ENCODE data around the gene PDZRN3. TPM values are rescaled to one million over a fixed set of nuclear protein-coding genes. Genes with fewer than 3 reads are reported as not detected.

PDZRN3 gene
- total and polyA plus RNA-seq, 2 donors (not counting 1 experiment from before 2014, with no cell fraction given) = 14.6 to 56.3 TPM

GRCh38 chr3:73448761-73449301, 175.9 kb downstream of the PDZRN3 start:
- H4K20me1 ChIP-seq (ENCODE audit: control insufficient read depth, extremely low read depth, insufficient read depth, low read length) = no peaks in the 10 kb centered on the region

DNA sequence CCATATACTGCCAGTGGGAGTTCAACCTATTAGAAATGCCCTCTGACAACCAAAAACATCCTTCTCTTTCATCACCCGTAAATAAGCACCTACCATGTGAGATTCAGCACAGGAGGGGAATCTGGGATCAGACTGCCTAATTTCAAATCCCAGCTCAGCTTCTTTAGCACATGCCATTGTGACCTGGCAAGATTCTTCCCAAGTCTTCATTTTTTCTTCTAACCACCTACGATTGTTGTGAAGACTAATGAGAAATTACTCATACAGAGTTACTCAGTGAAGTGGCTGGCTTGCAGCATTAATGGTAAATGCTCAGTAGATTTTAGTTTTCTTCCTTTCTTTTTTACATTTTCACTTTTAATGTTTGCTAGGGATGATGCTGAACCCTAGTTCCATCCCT, 176.7 kb downstream of the PDZRN3 start:
- no peaks in the 10 kb centered on the region for H3K9me3 ChIP-seq (ENCODE audit: control insufficient read depth, insufficient read depth, low read depth, low read length)
- no peaks in the 10 kb centered on the region for H4K20me1 ChIP-seq (ENCODE audit: control insufficient read depth, extremely low read depth, insufficient read depth, low read length)
- no peaks in the 10 kb centered on the region for H3K36me3 ChIP-seq (ENCODE audit: control insufficient read depth, insufficient read depth, low read length)
- TF ChIP-seq, protein P1, sequence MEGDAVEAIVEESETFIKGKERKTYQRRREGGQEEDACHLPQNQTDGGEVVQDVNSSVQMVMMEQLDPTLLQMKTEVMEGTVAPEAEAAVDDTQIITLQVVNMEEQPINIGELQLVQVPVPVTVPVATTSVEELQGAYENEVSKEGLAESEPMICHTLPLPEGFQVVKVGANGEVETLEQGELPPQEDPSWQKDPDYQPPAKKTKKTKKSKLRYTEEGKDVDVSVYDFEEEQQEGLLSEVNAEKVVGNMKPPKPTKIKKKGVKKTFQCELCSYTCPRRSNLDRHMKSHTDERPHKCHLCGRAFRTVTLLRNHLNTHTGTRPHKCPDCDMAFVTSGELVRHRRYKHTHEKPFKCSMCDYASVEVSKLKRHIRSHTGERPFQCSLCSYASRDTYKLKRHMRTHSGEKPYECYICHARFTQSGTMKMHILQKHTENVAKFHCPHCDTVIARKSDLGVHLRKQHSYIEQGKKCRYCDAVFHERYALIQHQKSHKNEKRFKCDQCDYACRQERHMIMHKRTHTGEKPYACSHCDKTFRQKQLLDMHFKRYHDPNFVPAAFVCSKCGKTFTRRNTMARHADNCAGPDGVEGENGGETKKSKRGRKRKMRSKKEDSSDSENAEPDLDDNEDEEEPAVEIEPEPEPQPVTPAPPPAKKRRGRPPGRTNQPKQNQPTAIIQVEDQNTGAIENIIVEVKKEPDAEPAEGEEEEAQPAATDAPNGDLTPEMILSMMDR (conservative IDR thresholded peaks at IDR 0.05 in 1 of 2, IDR thresholded peaks at IDR 0.05 in 1 of 2; ENCODE audit: low read depth in 1 of 2, low read length in 2 of 2) = no peak
- no peak for TF ChIP-seq EZH2 (IDR thresholded peaks at IDR 0.05; ENCODE audit: low read length, missing control alignments)
- no peak overlapping the region for H3K9ac ChIP-seq (ENCODE audit: insufficient read depth, low read length)
- no peak overlapping the region for H3K4me2 ChIP-seq (ENCODE audit: extremely low read depth, insufficient read depth, low read length)
- H3K27ac ChIP-seq (ENCODE audit: insufficient read depth, low read length) = no peak overlapping the region
- DNase-seq (ENCODE audit: low read depth in 2 of 2) = peak in 1 of 2 donors; percentile 59
- no peaks in the 10 kb centered on the region for H3K27me3 ChIP-seq (ENCODE audit: control insufficient read depth, insufficient read depth, low read length)
- no peaks in the 10 kb centered on the region for H3K4me1 ChIP-seq (ENCODE audit: control insufficient read depth, extremely low read depth, insufficient read depth, low read length)
- no peak overlapping the region for H2AFZ ChIP-seq (ENCODE audit: low read length)
- H3K79me2 ChIP-seq (ENCODE audit: control insufficient read depth, insufficient read depth, low read length) = no peaks in the 10 kb centered on the region
- H3K4me3 ChIP-seq (replicated peaks in 1 of 4; ENCODE audit: control extremely low read depth in 1 of 4, insufficient read depth in 1 of 4, low read depth in 3 of 4, low read length in 4 of 4) = no peak overlapping the region

More at GRCh38 chr3:73448761-73449301, 175.9 kb downstream of the PDZRN3 start:
- Histone ChIP-seq H3K9ac (ENCODE audit: insufficient read depth, low read length) (no peak overlapping the region), H3K36me3 (ENCODE audit: control insufficient read depth, insufficient read depth, low read length) (no peaks in the 10 kb centered on the region), H3K27ac (ENCODE audit: insufficient read depth, low read length) (no peak overlapping the region), H3K79me2 (ENCODE audit: control insufficient read depth, insufficient read depth, low read length) (no peaks in the 10 kb centered on the region), H3K4me3 (replicated peaks in 1 of 4; ENCODE audit: control extremely low read depth in 1 of 4, insufficient read depth in 1 of 4, low read depth in 3 of 4, low read length in 4 of 4) (no peak overlapping the region), H3K27me3 (ENCODE audit: control insufficient read depth, insufficient read depth, low read length) (no peaks in the 10 kb centered on the region), H2AFZ (ENCODE audit: low read length) (no peak overlapping the region), H3K9me3 (ENCODE audit: control insufficient read depth, insufficient read depth, low read depth, low read length) (no peaks in the 10 kb centered on the region), H3K4me2 (ENCODE audit: extremely low read depth, insufficient read depth, low read length) (no peak overlapping the region), H3K4me1 (ENCODE audit: control insufficient read depth, extremely low read depth, insufficient read depth, low read length) (no peaks in the 10 kb centered on the region)
- TF ChIP-seq EZH2 (IDR thresholded peaks at IDR 0.05; ENCODE audit: low read length, missing control alignments) = no peak
- TF ChIP-seq, protein P1 (conservative IDR thresholded peaks at IDR 0.05 in 1 of 2, IDR thresholded peaks at IDR 0.05 in 1 of 2; ENCODE audit: low read depth in 1 of 2, low read length in 2 of 2) = no peak
- no peak for DNase-seq (ENCODE audit: low read depth in 2 of 2)

- H3K4me3 ChIP-seq (replicated peaks in 1 of 4; ENCODE audit: control extremely low read depth in 1 of 4, insufficient read depth in 1 of 4, low read depth in 3 of 4, low read length in 4 of 4) = no peak overlapping the region
- no peak overlapping the region for H3K9ac ChIP-seq (ENCODE audit: insufficient read depth, low read length)
- no peak overlapping the region for H2AFZ ChIP-seq (ENCODE audit: low read length)
- H3K36me3 ChIP-seq (ENCODE audit: control insufficient read depth, insufficient read depth, low read length) = no peaks in the 10 kb centered on the region
- TF ChIP-seq, protein P1 (conservative IDR thresholded peaks at IDR 0.05 in 1 of 2, IDR thresholded peaks at IDR 0.05 in 1 of 2; ENCODE audit: low read depth in 1 of 2, low read length in 2 of 2) = no peak
- no peak for TF ChIP-seq EZH2 (IDR thresholded peaks at IDR 0.05; ENCODE audit: low read length, missing control alignments)
- no peaks in the 10 kb centered on the region for H3K9me3 ChIP-seq (ENCODE audit: control insufficient read depth, insufficient read depth, low read depth, low read length)
- H3K27me3 ChIP-seq (ENCODE audit: control insufficient read depth, insufficient read depth, low read length) = no peaks in the 10 kb centered on the region
- H3K4me1 ChIP-seq (ENCODE audit: control insufficient read depth, extremely low read depth, insufficient read depth, low read length) = no peaks in the 10 kb centered on the region
- DNase-seq (ENCODE audit: low read depth in 2 of 2) = no peak
- no peak overlapping the region for H3K27ac ChIP-seq (ENCODE audit: insufficient read depth, low read length)
- H3K79me2 ChIP-seq (ENCODE audit: control insufficient read depth, insufficient read depth, low read length) = no peaks in the 10 kb centered on the region
- no peak overlapping the region for H3K4me2 ChIP-seq (ENCODE audit: extremely low read depth, insufficient read depth, low read length)
- no peaks in the 10 kb centered on the region for H4K20me1 ChIP-seq (ENCODE audit: control insufficient read depth, extremely low read depth, insufficient read depth, low read length)
These were observed 177.6 kb downstream of the PDZRN3 start for GRCh38 chr3:73447111-73447510.

Measured in fibroblast of lung (primary cell).